Measurements from ENCODE around the gene ABCC2.

GRCh38 chr10:99766302-99766681, 16.1 kb upstream of the ABCC2 start:
- no peak for TF ChIP-seq MAX (IDR thresholded peaks at IDR 0.05)
- no peak for TF ChIP-seq REST (IDR thresholded peaks at IDR 0.05; ENCODE audit: low read depth)
- no peak for TF ChIP-seq NFIC (IDR thresholded peaks at IDR 0.05)
- TF ChIP-seq RAD21 (IDR thresholded peaks at IDR 0.05; ENCODE audit: low read depth) = no peak
- TF ChIP-seq EP300 (IDR thresholded peaks at IDR 0.05; ENCODE audit: borderline replicate concordance) = no peak
- TF ChIP-seq USF1 (IDR thresholded peaks at IDR 0.05) = no peak
- TF ChIP-seq YY1 (IDR thresholded peaks at IDR 0.05; ENCODE audit: low read depth) = no peak
- TF ChIP-seq TAF1 (IDR thresholded peaks at IDR 0.05; ENCODE audit: low read depth) = no peak
- no peak for TF ChIP-seq EGR1 (IDR thresholded peaks at IDR 0.05)
- no peak for TF ChIP-seq CEBPB (IDR thresholded peaks at IDR 0.05)
- no peak for TF ChIP-seq TCF12 (IDR thresholded peaks at IDR 0.05; ENCODE audit: low read depth)
- TF ChIP-seq FOXM1 (IDR thresholded peaks at IDR 0.05; ENCODE audit: borderline replicate concordance, low read depth) = no peak
- TF ChIP-seq CREB1 (IDR thresholded peaks at IDR 0.05; ENCODE audit: low read depth) = no peak
